T-helper 2 cell treated with Interferon-gamma antibody and Interleukin-4, amounts not matched to agents 5 μg/mL and 100 μg/mL, for 36 hours (primary cell): ENCODE measurements around the gene BMP5.

Source experiments
- DNase-seq: peaks from one replicate; pipeline ENCODE4 v3.0.0; 2021; ENCODE audit warnings: low spot score
- H3K27ac Mint-ChIP-seq: one replicate; pipeline ENCODE4 v1.8.0; 2021; ENCODE audit warnings: mild to moderate bottlenecking, mixed read lengths
- H3K27me3 Mint-ChIP-seq: one replicate; pipeline ENCODE4 v1.8.0; 2021; ENCODE audit warnings: low read depth, mixed read lengths
- H3K36me3 Mint-ChIP-seq: one replicate; pipeline ENCODE4 v1.8.0; 2021; ENCODE audit warnings: low read depth, mixed read lengths
- H3K4me1 Mint-ChIP-seq: one replicate; pipeline ENCODE4 v1.8.0; 2021; ENCODE audit warnings: low read depth, mixed read lengths
- H3K4me3 Mint-ChIP-seq: one replicate; pipeline ENCODE4 v1.8.0; 2022; ENCODE audit warnings: mild to moderate bottlenecking, moderate library complexity, mixed read lengths
- H3K9me3 Mint-ChIP-seq: one replicate; pipeline ENCODE4 v1.8.0; 2021; ENCODE audit warnings: mixed read lengths

BMP5 gene

GRCh38 chr6:55895972-55896730 lies 20.8 kb upstream of the BMP5 start:
- no peaks in the 10 kb centered on the region for H3K4me1 Mint-ChIP-seq
- no peaks in the 10 kb centered on the region for H3K9me3 Mint-ChIP-seq
- no peak overlapping the region for H3K27ac Mint-ChIP-seq
- DNase-seq = no peak
- no peaks in the 10 kb centered on the region for H3K36me3 Mint-ChIP-seq
- no peak overlapping the region for H3K4me3 Mint-ChIP-seq
- no peaks in the 10 kb centered on the region for H3K27me3 Mint-ChIP-seq

- Mint-ChIP-seq H3K27ac (no peak overlapping the region), H3K27me3 (no peaks in the 10 kb centered on the region), H3K9me3 (no peaks in the 10 kb centered on the region), H3K36me3 (no peaks in the 10 kb centered on the region), H3K4me3 (no peak overlapping the region), H3K4me1 (no peaks in the 10 kb centered on the region)
- no peak for DNase-seq
These were observed 17.5 kb upstream of the BMP5 start for GRCh38 chr6:55892749-55893357.

GRCh38 chr6:55888917-55889316 lies 13.5 kb upstream of the BMP5 start:
- Mint-ChIP-seq H3K27ac (no peak overlapping the region), H3K4me1 (no peaks in the 10 kb centered on the region), H3K27me3 (no peaks in the 10 kb centered on the region), H3K4me3 (no peak overlapping the region), H3K9me3 (no peaks in the 10 kb centered on the region), H3K36me3 (no peaks in the 10 kb centered on the region)
- no peak for DNase-seq

GRCh38 chr6:55886185-55886836 lies 10.9 kb upstream of the BMP5 start:
- H3K27ac Mint-ChIP-seq = no peak overlapping the region
- H3K27me3 Mint-ChIP-seq = no peaks in the 10 kb centered on the region
- no peaks in the 10 kb centered on the region for H3K9me3 Mint-ChIP-seq
- no peaks in the 10 kb centered on the region for H3K36me3 Mint-ChIP-seq
- DNase-seq = no peak
- H3K4me3 Mint-ChIP-seq = no peak overlapping the region
- no peaks in the 10 kb centered on the region for H3K4me1 Mint-ChIP-seq

GRCh38 chr6:55882718-55883569 lies 7.6 kb upstream of the BMP5 start:
- no peak overlapping the region for H3K27ac Mint-ChIP-seq
- H3K9me3 Mint-ChIP-seq = no peaks in the 10 kb centered on the region
- H3K4me3 Mint-ChIP-seq = no peak overlapping the region
- H3K27me3 Mint-ChIP-seq = no peaks in the 10 kb centered on the region
- H3K4me1 Mint-ChIP-seq = no peaks in the 10 kb centered on the region
- H3K36me3 Mint-ChIP-seq = no peaks in the 10 kb centered on the region
- DNase-seq = no peak

GRCh38 chr6:55877283-55877682 lies 1.9 kb upstream of the BMP5 start:
- H3K27me3 Mint-ChIP-seq = no peaks in the 10 kb centered on the region
- no peaks in the 10 kb centered on the region for H3K36me3 Mint-ChIP-seq
- no peak overlapping the region for H3K4me3 Mint-ChIP-seq
- DNase-seq = no peak
- no peak overlapping the region for H3K27ac Mint-ChIP-seq
- no peaks in the 10 kb centered on the region for H3K9me3 Mint-ChIP-seq
- no peaks in the 10 kb centered on the region for H3K4me1 Mint-ChIP-seq

- no peaks in the 10 kb centered on the region for H3K9me3 Mint-ChIP-seq
- H3K27me3 Mint-ChIP-seq = no peaks in the 10 kb centered on the region
- H3K4me3 Mint-ChIP-seq = no peak overlapping the region
- no peaks in the 10 kb centered on the region for H3K4me1 Mint-ChIP-seq
- H3K36me3 Mint-ChIP-seq = no peaks in the 10 kb centered on the region
- DNase-seq = no peak
- no peak overlapping the region for H3K27ac Mint-ChIP-seq
These were observed 1.1 kb downstream of the BMP5 start for GRCh38 chr6:55874316-55874715.

- Mint-ChIP-seq H3K27me3 (no peaks in the 10 kb centered on the region), H3K4me1 (no peaks in the 10 kb centered on the region), H3K36me3 (no peaks in the 10 kb centered on the region), H3K9me3 (no peaks in the 10 kb centered on the region), H3K4me3 (no peak overlapping the region), H3K27ac (no peak overlapping the region)
- DNase-seq = no peak
These were observed 2.5 kb downstream of the BMP5 start for GRCh38 chr6:55872866-55873265.

GRCh38 chr6:55870181-55870813 lies 5.1 kb downstream of the BMP5 start:
- no peak overlapping the region for H3K4me3 Mint-ChIP-seq
- no peaks in the 10 kb centered on the region for H3K4me1 Mint-ChIP-seq
- H3K36me3 Mint-ChIP-seq = no peaks in the 10 kb centered on the region
- H3K27me3 Mint-ChIP-seq = no peaks in the 10 kb centered on the region
- H3K27ac Mint-ChIP-seq = no peak overlapping the region
- H3K9me3 Mint-ChIP-seq = no peaks in the 10 kb centered on the region
- no peak for DNase-seq

GRCh38 chr6:55869674-55870073 lies 5.7 kb downstream of the BMP5 start:
- Mint-ChIP-seq H3K36me3 (no peaks in the 10 kb centered on the region), H3K4me1 (no peaks in the 10 kb centered on the region)

GRCh38 chr6:55868771-55869479 lies 6.5 kb downstream of the BMP5 start:
- no peaks in the 10 kb centered on the region for H3K27me3 Mint-ChIP-seq
- H3K36me3 Mint-ChIP-seq = no peaks in the 10 kb centered on the region
- no peak overlapping the region for H3K4me3 Mint-ChIP-seq
- DNase-seq = peak; percentile 30
- no peaks in the 10 kb centered on the region for H3K4me1 Mint-ChIP-seq
- H3K9me3 Mint-ChIP-seq = no peaks in the 10 kb centered on the region
- H3K27ac Mint-ChIP-seq = no peak overlapping the region

More at GRCh38 chr6:55869674-55870073, 5.7 kb downstream of the BMP5 start:
- Mint-ChIP-seq H3K27ac (no peak overlapping the region), H3K27me3 (no peaks in the 10 kb centered on the region), H3K9me3 (no peaks in the 10 kb centered on the region), H3K4me3 (no peak overlapping the region)
- no peak for DNase-seq

GRCh38 chr6:55868176-55868575 lies 7.2 kb downstream of the BMP5 start:
- Mint-ChIP-seq H3K27ac (no peak overlapping the region), H3K4me1 (no peaks in the 10 kb centered on the region), H3K27me3 (no peaks in the 10 kb centered on the region), H3K9me3 (no peaks in the 10 kb centered on the region), H3K36me3 (no peaks in the 10 kb centered on the region), H3K4me3 (no peak overlapping the region)
- DNase-seq = no peak

- Mint-ChIP-seq H3K4me3 (no peak overlapping the region), H3K27me3 (no peaks in the 10 kb centered on the region), H3K4me1 (no peaks in the 10 kb centered on the region), H3K36me3 (no peaks in the 10 kb centered on the region), H3K27ac (no peak overlapping the region), H3K9me3 (no peaks in the 10 kb centered on the region)
- no peak for DNase-seq
These were observed 9.3 kb downstream of the BMP5 start for GRCh38 chr6:55866128-55866527.
